Measurements from ENCODE around the gene ASB18. TPM values are rescaled to one million over a fixed set of nuclear protein-coding genes. Genes with fewer than 3 reads are reported as not detected.

ASB18 gene
- polyA plus RNA-seq, 3 donors, result not detected

GRCh38 chr2:236210536-236210935, 53.7 kb downstream of the ASB18 start:
- intact Hi-C loops (cut with micrococcal nuclease), result no loop called here
- H4K20me1 ChIP-seq (ENCODE audit: insufficient read depth, low read length), result no peaks in the 10 kb centered on the region
- no peak overlapping the region for H3K4me3 Mint-ChIP-seq
- TF ChIP-seq, protein P1, sequence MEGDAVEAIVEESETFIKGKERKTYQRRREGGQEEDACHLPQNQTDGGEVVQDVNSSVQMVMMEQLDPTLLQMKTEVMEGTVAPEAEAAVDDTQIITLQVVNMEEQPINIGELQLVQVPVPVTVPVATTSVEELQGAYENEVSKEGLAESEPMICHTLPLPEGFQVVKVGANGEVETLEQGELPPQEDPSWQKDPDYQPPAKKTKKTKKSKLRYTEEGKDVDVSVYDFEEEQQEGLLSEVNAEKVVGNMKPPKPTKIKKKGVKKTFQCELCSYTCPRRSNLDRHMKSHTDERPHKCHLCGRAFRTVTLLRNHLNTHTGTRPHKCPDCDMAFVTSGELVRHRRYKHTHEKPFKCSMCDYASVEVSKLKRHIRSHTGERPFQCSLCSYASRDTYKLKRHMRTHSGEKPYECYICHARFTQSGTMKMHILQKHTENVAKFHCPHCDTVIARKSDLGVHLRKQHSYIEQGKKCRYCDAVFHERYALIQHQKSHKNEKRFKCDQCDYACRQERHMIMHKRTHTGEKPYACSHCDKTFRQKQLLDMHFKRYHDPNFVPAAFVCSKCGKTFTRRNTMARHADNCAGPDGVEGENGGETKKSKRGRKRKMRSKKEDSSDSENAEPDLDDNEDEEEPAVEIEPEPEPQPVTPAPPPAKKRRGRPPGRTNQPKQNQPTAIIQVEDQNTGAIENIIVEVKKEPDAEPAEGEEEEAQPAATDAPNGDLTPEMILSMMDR (IDR thresholded peaks at IDR 0.05), result no peak
- H3K4me1 Mint-ChIP-seq, result no peaks in the 10 kb centered on the region
- H3K9me3 ChIP-seq (replicated peaks in 1 of 2; ENCODE audit: control insufficient read depth in 1 of 2, insufficient read depth in 1 of 2, low read length in 2 of 2), result peaks cover 0 to 5% of the 10 kb centered on the region in 2 donors
- H3K4me3 ChIP-seq (replicated peaks in 1 of 3; ENCODE audit: low read depth in 2 of 3, low read length in 3 of 3), result no peak overlapping the region
- H3K27ac ChIP-seq (ENCODE audit: low read depth in 1 of 2, low read length in 2 of 2), result no peak overlapping the region
- peaks cover 18 to 23% (median 22%) of the 10 kb centered on the region in 3 donors for H3K27me3 Mint-ChIP-seq (ENCODE audit: low read depth in 3 of 3)
- no peaks in the 10 kb centered on the region for H3K79me2 ChIP-seq (ENCODE audit: insufficient read depth, low read length)
- 81% methylated on average over 8 of the region's 8 CpGs for WGBS (ENCODE audit: insufficient coverage)
- H3K27me3 ChIP-seq (ENCODE audit: control insufficient read depth in 2 of 2, insufficient read depth in 2 of 2, low read length in 2 of 2), result peaks cover 0 to 4% of the 10 kb centered on the region in 2 donors
- H3K9me3 Mint-ChIP-seq, result peaks cover 0 to 8% (median 2%) of the 10 kb centered on the region in 7 donors
- no peak overlapping the region for H3K4me2 ChIP-seq (replicated peaks; ENCODE audit: extremely low read depth, low read length, poor library complexity, severe bottlenecking)
- H3K9ac ChIP-seq (ENCODE audit: insufficient read depth, low read length, poor library complexity, severe bottlenecking), result no peak overlapping the region
- no peaks in the 10 kb centered on the region for H3K36me3 ChIP-seq (replicated peaks in 1 of 2; ENCODE audit: control insufficient read depth in 1 of 2, insufficient read depth in 2 of 2, low read length in 2 of 2)
- H3K36me3 Mint-ChIP-seq, result no peaks in the 10 kb centered on the region
- DNase-seq, result no peak
- no peak overlapping the region for H3K27ac Mint-ChIP-seq
- no peak overlapping the region for H2AFZ ChIP-seq (ENCODE audit: insufficient read depth, low read depth, low read length, poor library complexity, severe bottlenecking)
- H3K4me1 ChIP-seq (ENCODE audit: control insufficient read depth in 1 of 2, insufficient read depth in 2 of 2, low read length in 2 of 2), result no peaks in the 10 kb centered on the region

DNA sequence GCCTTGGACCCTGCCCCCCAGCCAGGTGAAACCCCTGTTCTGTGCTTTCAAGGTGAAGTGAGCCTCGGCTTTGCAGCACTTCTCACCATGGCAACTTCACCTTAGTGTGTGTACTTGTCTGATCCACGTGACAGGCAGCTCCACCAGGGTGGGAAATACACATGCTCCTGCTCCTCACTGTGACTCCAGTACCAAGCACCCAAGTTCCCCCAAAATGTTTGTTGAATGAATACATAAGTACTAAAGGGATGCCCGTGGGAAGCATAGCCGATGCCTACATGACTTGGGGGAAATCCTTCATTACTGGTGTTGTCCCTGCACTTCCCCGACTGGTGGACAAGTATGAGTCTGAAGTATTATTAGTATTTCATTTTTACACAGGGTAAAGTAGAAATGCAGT, 54.2 kb downstream of the ASB18 start:
- Mint-ChIP-seq H3K36me3 (no peaks in the 10 kb centered on the region), H3K4me1 (no peaks in the 10 kb centered on the region), H3K27me3 (ENCODE audit: low read depth in 3 of 3) (peaks cover 16 to 20% (median 17%) of the 10 kb centered on the region in 3 donors), H3K9me3 (peaks cover 0 to 7% (median 2%) of the 10 kb centered on the region in 7 donors), H3K27ac (no peak overlapping the region), H3K4me3 (no peak overlapping the region)
- Histone ChIP-seq H3K4me2 (replicated peaks; ENCODE audit: extremely low read depth, low read length, poor library complexity, severe bottlenecking) (no peak overlapping the region), H3K27me3 (ENCODE audit: control insufficient read depth in 2 of 2, insufficient read depth in 2 of 2, low read length in 2 of 2) (peaks cover 0 to 4% of the 10 kb centered on the region in 2 donors), H3K27ac (ENCODE audit: low read depth in 1 of 2, low read length in 2 of 2) (no peak overlapping the region), H4K20me1 (ENCODE audit: insufficient read depth, low read length) (no peaks in the 10 kb centered on the region), H3K4me3 (replicated peaks in 1 of 3; ENCODE audit: low read depth in 2 of 3, low read length in 3 of 3) (no peak overlapping the region), H3K36me3 (replicated peaks in 1 of 2; ENCODE audit: control insufficient read depth in 1 of 2, insufficient read depth in 2 of 2, low read length in 2 of 2) (no peaks in the 10 kb centered on the region), H3K4me1 (ENCODE audit: control insufficient read depth in 1 of 2, insufficient read depth in 2 of 2, low read length in 2 of 2) (no peaks in the 10 kb centered on the region), H3K9me3 (replicated peaks in 1 of 2; ENCODE audit: control insufficient read depth in 1 of 2, insufficient read depth in 1 of 2, low read length in 2 of 2) (peaks cover 0 to 7% of the 10 kb centered on the region in 2 donors), H3K9ac (ENCODE audit: insufficient read depth, low read length, poor library complexity, severe bottlenecking) (no peak overlapping the region), H2AFZ (ENCODE audit: insufficient read depth, low read depth, low read length, poor library complexity, severe bottlenecking) (no peak overlapping the region), H3K79me2 (ENCODE audit: insufficient read depth, low read length) (no peaks in the 10 kb centered on the region)
- 94% methylated on average over 2 of the region's 5 CpGs for WGBS (ENCODE audit: insufficient coverage)
- intact Hi-C loops (cut with micrococcal nuclease), result no loop called here
- TF ChIP-seq, protein P1 (IDR thresholded peaks at IDR 0.05), result no peak
- DNase-seq, result no peak
